Common myeloid progenitor, CD34-positive (primary cell): ENCODE data around the gene GNAI2.

Experiments used
- CTCF ChIA-PET: fragments of 350-600 bp; sonication (Branson Sonifier 250); formaldehyde crosslinking; loops from one replicate; lab custom pipeline; 2021; ENCODE audit warnings: antibody characterized with exemption; lab: Charles Lee
- POLR2A ChIA-PET: fragments of 350-600 bp; sonication (Branson Sonifier 250); formaldehyde crosslinking; loops from one replicate; lab custom pipeline; 2021; ENCODE audit warnings: antibody characterized with exemption; lab: Charles Lee
- DNase-seq, 3 donors: peaks; one replicate each; pipeline versions ENCODE4 v3.0.0 to v3.0.0-alpha.2; 2013
- H3K27ac ChIP-seq, 2 experiments: 1 replicate in 1 of 2; 2 replicates in 1 of 2; pipeline ENCODE4 v1.7.0; 2013; ENCODE audit warnings: inconsistent platforms in 2 of 2, low read length in 2 of 2, mild to moderate bottlenecking in 2 of 2, low read depth in 1 of 2, moderate library complexity in 1 of 2; ENCODE audit not compliant: severe bottlenecking in 2 of 2, insufficient read depth in 1 of 2, poor library complexity in 1 of 2
- H3K27me3 ChIP-seq, 5 experiments: replicated peaks in 2 of 5; 1 replicate in 3 of 5; 2 replicates in 2 of 5; pipeline versions ENCODE4 v1.6.1 to v1.7.0; 2013; ENCODE audit warnings: low read length in 4 of 5, mild to moderate bottlenecking in 2 of 5, moderate library complexity in 2 of 5, inconsistent platforms in 1 of 5; ENCODE audit not compliant: insufficient read depth in 5 of 5, control insufficient read depth in 4 of 5
- H3K36me3 ChIP-seq, 4 experiments: 1 replicate in 2 of 4; 2 replicates in 2 of 4; pipeline versions ENCODE4 v1.6.1 to v1.7.0; 2013; ENCODE audit warnings: low read length in 3 of 4, control low read depth in 1 of 4, mild to moderate bottlenecking in 1 of 4; ENCODE audit not compliant: control insufficient read depth in 4 of 4, insufficient read depth in 4 of 4
- H3K4me1 ChIP-seq, 4 experiments: 1 replicate in 3 of 4; 2 replicates in 1 of 4; pipeline versions ENCODE4 v1.6.1 to v1.7.1; 2013; ENCODE audit warnings: low read length in 3 of 4, mild to moderate bottlenecking in 3 of 4, control low read depth in 1 of 4, inconsistent platforms in 1 of 4, moderate library complexity in 1 of 4; ENCODE audit not compliant: control insufficient read depth in 4 of 4, insufficient read depth in 4 of 4; ENCODE audit errors: control extremely low read depth in 1 of 4
- H3K4me3 ChIP-seq, 7 experiments: 1 replicate in 4 of 7; 2 replicates in 3 of 7; pipeline versions ENCODE4 v1.5.1 to v1.7.0; 2013; ENCODE audit warnings: mild to moderate bottlenecking in 7 of 7, low read length in 6 of 7, moderate library complexity in 6 of 7, inconsistent platforms in 2 of 7, low read depth in 2 of 7, control low read depth in 1 of 7; ENCODE audit not compliant: insufficient read depth in 4 of 7, control insufficient read depth in 1 of 7; ENCODE audit errors: extremely low read depth in 1 of 7
- H3K9me3 ChIP-seq, 5 experiments: 1 replicate in 4 of 5; 2 replicates in 1 of 5; pipeline versions ENCODE4 v1.6.1 to v1.7.1; 2013; ENCODE audit warnings: low read length in 4 of 5, mild to moderate bottlenecking in 2 of 5, inconsistent platforms in 1 of 5, low read depth in 1 of 5, moderate library complexity in 1 of 5; ENCODE audit not compliant: control insufficient read depth in 4 of 5, insufficient read depth in 2 of 5; ENCODE audit errors: control extremely low read depth in 1 of 5
- WGBS: methylation state at CpG from one replicate; pipeline ENCODE4 v1.1.5; 2013; ENCODE audit not compliant: insufficient coverage; 5-methylcytosine and 5-hydroxymethylcytosine counted together

The GNAI2 gene

DNA sequence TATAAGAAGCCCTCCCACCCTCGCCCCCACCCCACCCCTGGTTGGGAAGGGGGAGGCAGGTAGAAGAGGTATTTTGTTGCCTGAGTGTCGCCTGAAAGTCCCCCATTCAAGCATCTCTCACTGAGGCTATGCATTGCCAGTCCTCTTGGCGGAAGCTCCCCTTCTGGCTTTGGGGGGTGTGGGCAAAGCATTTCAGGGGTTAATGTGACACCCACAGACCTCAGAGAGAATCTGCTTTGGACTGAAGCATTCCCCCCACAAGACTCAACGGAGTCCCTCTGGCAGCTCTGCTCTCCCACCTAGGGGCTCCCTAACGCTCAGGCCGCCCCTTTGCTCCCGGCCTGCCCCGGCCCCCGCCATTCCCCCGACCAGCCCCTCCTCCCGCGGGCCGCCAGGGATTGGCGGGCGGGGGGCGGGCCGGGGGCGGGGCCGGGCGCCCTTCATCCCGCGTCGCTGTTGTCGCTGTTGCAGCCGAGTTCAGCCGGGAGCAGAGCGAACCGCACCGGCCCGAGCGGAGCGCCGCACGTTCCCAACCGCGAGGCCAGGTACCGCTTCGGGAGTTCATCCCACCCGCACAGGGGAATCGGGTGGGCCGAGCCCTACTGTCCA is 31.1 kb upstream of the GNAI2 start, which contains the start of gene SLC38A3:
SLC38A3 (plus strand) TSS at position 468 of the 609 bp plus-strand sequence. CDS start 8,929 bp downstream, outside the sequence.
- peak in 2 of 3 donors; percentile 44 to 46 for DNase-seq
- Histone ChIP-seq H3K4me3 (peak within 1 kb of the TSS; percentile 15 to 71 (median 23)), H3K36me3 (no peaks in the 10 kb centered on the region), H3K4me1 (peaks cover 0 to 17% (median 12%) of the 10 kb centered on the region in 4 experiments), H3K27ac (no peak within 1 kb of the TSS), H3K27me3 (peaks cover 0 to 52% (median 33%) of the 10 kb centered on the region in 5 experiments), H3K9me3 (no peaks in the 10 kb centered on the region)
- POLR2A ChIA-PET, result interaction anchor here (0.5 to 1.3 kb wide), 2 partner anchors 14 to 92 kb away, joined by 3 read pairs; no protein-coding TSS in a partner anchor
- 0% methylated on average over 16 of the region's 41 CpGs for WGBS
- CTCF ChIA-PET, result interaction anchor here (14.3 to 69.0 kb wide), 2 partner anchors 13 to 45 kb away, joined by 166 to 1875 read pairs; partner anchors contain the start of genes GNAI2, GNAT1, LSMEM2 and SEMA3B

- peaks cover 0 to 17% (median 12%) of the 10 kb centered on the region in 4 experiments for H3K4me1 ChIP-seq
- H3K36me3 ChIP-seq, result no peaks in the 10 kb centered on the region
- H3K27ac ChIP-seq, result no peak overlapping the region
- H3K4me3 ChIP-seq, result peak overlapping the region; percentile 15 to 71 (median 23)
- H3K27me3 ChIP-seq, result peaks cover 0 to 52% (median 33%) of the 10 kb centered on the region in 5 experiments
- ChIA-PET POLR2A (interaction anchor here (0.6 to 1.3 kb wide), 2 partner anchors 13 to 32 kb away, joined by 3 read pairs; no protein-coding TSS in a partner anchor), CTCF (interaction anchor here (14.3 to 69.0 kb wide), 2 partner anchors 13 to 44 kb away, joined by 166 to 1875 read pairs; partner anchors contain the start of genes GNAI2, GNAT1, LSMEM2 and SEMA3B)
- DNase-seq, result peak; percentile 46 to 64 (median 60)
- under 1% methylated on average over 66 of the region's 67 CpGs for WGBS
- no peaks in the 10 kb centered on the region for H3K9me3 ChIP-seq
Observed at GRCh38 chr3:50205413-50206276, 30.4 kb upstream of the GNAI2 start.

GRCh38 chr3:50207359-50208042 is 28.5 kb upstream of the GNAI2 start:
- no peak overlapping the region for H3K4me3 ChIP-seq
- no peak overlapping the region for H3K27ac ChIP-seq
- peaks cover 0 to 49% (median 28%) of the 10 kb centered on the region in 5 experiments for H3K27me3 ChIP-seq
- peaks cover 0 to 19% (median 14%) of the 10 kb centered on the region in 4 experiments for H3K4me1 ChIP-seq
- POLR2A ChIA-PET, result interaction anchor here (1.1 kb wide), 1 partner anchor 12 kb away, joined by 3 read pairs; no protein-coding TSS in a partner anchor
- no peak for DNase-seq
- WGBS, result 97% methylated on average over 10 of the region's 17 CpGs
- no peaks in the 10 kb centered on the region for H3K9me3 ChIP-seq
- H3K36me3 ChIP-seq, result no peaks in the 10 kb centered on the region
- CTCF ChIA-PET, result interaction anchor here (14.3 to 69.0 kb wide), 2 partner anchors 15 to 42 kb away, joined by 166 to 1875 read pairs; partner anchors contain the start of genes GNAI2, GNAT1, LSMEM2 and SEMA3B

DNA sequence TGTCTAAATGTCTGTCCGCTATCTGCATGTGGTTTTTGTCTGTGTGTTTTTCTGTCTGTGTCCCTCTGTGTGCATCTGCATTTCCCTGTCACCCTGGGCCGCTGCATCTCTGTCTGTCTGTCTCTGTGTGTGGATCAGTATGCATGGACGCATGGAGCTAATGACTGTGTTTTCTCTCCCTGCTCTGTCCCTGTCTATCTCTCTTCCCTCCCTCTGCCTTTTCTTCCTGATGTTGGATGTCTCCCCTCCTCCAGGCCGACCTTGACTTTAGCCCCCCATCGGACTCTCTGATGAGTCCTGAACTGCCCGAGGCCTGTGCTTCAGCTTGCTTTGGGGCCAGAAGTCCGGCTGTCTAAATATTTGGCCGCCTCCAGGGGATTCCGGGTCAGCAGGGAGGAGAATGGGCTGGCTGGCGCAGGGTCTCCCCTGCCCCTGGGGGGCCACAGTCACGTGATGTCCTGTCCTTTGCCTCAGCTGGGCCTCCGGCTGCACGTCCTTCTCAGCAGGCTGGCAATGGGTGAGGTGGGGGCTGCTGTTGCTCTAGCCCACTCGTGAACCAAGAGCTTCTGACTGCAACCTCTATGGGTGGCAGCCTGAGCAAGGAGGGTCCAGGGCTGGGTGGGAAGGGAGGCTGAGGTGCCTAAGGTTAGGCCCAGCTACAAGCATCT is 27.2 kb upstream of the GNAI2 start:
- Histone ChIP-seq H3K4me3 (no peak overlapping the region), H3K27me3 (peaks cover 0 to 36% (median 25%) of the 10 kb centered on the region in 5 experiments), H3K9me3 (no peaks in the 10 kb centered on the region), H3K4me1 (peaks cover 0 to 19% (median 14%) of the 10 kb centered on the region in 4 experiments), H3K36me3 (no peaks in the 10 kb centered on the region), H3K27ac (no peak overlapping the region)
- WGBS, result 92% methylated on average over 13 of the region's 14 CpGs
- CTCF ChIA-PET, result interaction anchor here (0.8 to 69.0 kb wide), 3 partner anchors 9 to 41 kb away, joined by 3 to 1875 read pairs (median 166); partner anchors contain the start of genes GNAI2, GNAT1, LSMEM2 and SEMA3B
- no peak for DNase-seq
- POLR2A ChIA-PET, result no interaction called here

DNA sequence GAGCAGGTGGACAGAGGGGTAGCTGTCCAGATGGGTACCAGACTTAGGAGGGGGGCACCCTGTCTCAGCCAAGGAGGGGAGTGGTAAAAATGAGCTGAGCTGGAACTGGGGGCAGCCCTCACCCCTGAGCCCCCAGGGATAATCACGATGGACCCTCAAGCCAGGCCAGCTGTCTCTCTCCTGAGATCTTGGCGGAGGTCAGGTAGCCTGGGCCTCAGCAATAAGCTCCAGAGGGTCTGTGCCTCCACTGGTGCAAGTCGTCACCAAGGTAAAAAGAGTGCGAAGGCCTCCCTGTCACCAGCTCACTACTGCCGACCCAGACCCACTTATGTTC is 25.9 kb upstream of the GNAI2 start:
- H3K27me3 ChIP-seq, result peaks cover 0 to 24% (median 15%) of the 10 kb centered on the region in 5 experiments
- H3K9me3 ChIP-seq, result no peaks in the 10 kb centered on the region
- POLR2A ChIA-PET, result interaction anchor here (1.1 kb wide), 1 partner anchor 16 kb away, joined by 4 read pairs; no protein-coding TSS in a partner anchor
- CTCF ChIA-PET, result interaction anchor here (0.8 to 69.0 kb wide), 3 partner anchors 18 to 118 kb away, joined by 3 to 1875 read pairs (median 166); partner anchors contain the start of genes GNAI2, GNAT1, LSMEM2 and SEMA3B
- no peak overlapping the region for H3K4me3 ChIP-seq
- 100% methylated on average over 5 of the region's 5 CpGs for WGBS
- H3K27ac ChIP-seq, result no peak overlapping the region
- no peak for DNase-seq
- H3K4me1 ChIP-seq, result peaks cover 0 to 15% (median 9%) of the 10 kb centered on the region in 4 experiments
- H3K36me3 ChIP-seq, result no peaks in the 10 kb centered on the region
